Stomach (tissue), 9 donors: Measurements from ENCODE around the gene LGALS9. TPM values are rescaled to one million over a fixed set of nuclear protein-coding genes. Genes with fewer than 3 reads are reported as not detected.

ENCODE experiments used
- DNase-seq, 2 donors: peaks; one replicate each; pipeline versions ENCODE4 v3.0.0 to v3.0.0-alpha.2; 2013 to 2019
- H3K27ac ChIP-seq, 5 donors: fragments of 200-600 bp in 4 of 5; sonication (generic) in 4 of 5; one replicate each; pipeline ENCODE4 v1.5.1; 2013 to 2019; ENCODE audit warnings: mild to moderate bottlenecking in 1 of 5, moderate library complexity in 1 of 5
- H3K27me3 ChIP-seq, 3 donors: fragments of 200-600 bp; sonication (generic); one replicate each; pipeline ENCODE4 v1.5.1; 2017 to 2019; ENCODE audit warnings: mixed run types in 1 of 3
- H3K36me3 ChIP-seq, 4 donors: fragments of 200-600 bp; sonication (generic); 1 replicate in 3 of 4; 2 replicates in 1 of 4; pipeline ENCODE4 v1.5.1; 2016 to 2019
- H3K4me1 ChIP-seq, 4 donors: fragments of 200-600 bp; sonication (generic); one replicate each; pipeline ENCODE4 v1.5.1; 2016 to 2019
- H3K4me3 ChIP-seq, 4 donors: fragments of 200-600 bp; sonication (generic) in 3 of 4; one replicate each; pipeline ENCODE4 v1.5.1; 2016 to 2019; ENCODE audit warnings: mild to moderate bottlenecking in 1 of 4
- H3K9me3 ChIP-seq, 4 donors: fragments of 200-600 bp; sonication (generic); one replicate each; pipeline ENCODE4 v1.5.1; 2016 to 2019
- CTCF ChIP-seq, 7 experiments: fragments of 450-650 bp in 4 of 7; fragments of 200-600 bp in 3 of 7; sonication (generic) in 3 of 7; IDR thresholded peaks; one replicate each; pipeline ENCODE4 v1.5.1; 2016 to 2019; ENCODE audit warnings: antibody characterized with exemption in 7 of 7, control low read depth in 2 of 7, mild to moderate bottlenecking in 1 of 7
- EP300 ChIP-seq: sonication (generic); formaldehyde crosslinking; IDR thresholded peaks from one replicate; pipeline ENCODE4 v1.6.1; 2017; ENCODE audit warnings: antibody characterized with exemption
- POLR2A ChIP-seq, 4 donors: fragments of 450-650 bp; IDR thresholded peaks; one replicate each; pipeline ENCODE4 v1.6.1; 2016; ENCODE audit warnings: antibody characterized with exemption in 4 of 4, control low read depth in 2 of 4, mild to moderate bottlenecking in 1 of 4, moderate library complexity in 1 of 4
- POLR2AphosphoS5 ChIP-seq, 3 donors: sonication (generic); formaldehyde crosslinking; IDR thresholded peaks; one replicate each; pipeline ENCODE4 v1.6.1; 2016; ENCODE audit warnings: antibody characterized with exemption in 3 of 3
- WGBS, 5 donors: extraction: QIAGEN DNeasy Blood & Tissue Kit in 3 of 5; methylation state at CpG; one replicate each; pipeline versions ENCODE4 v1.1.5 to v1.1.7; 2013 to 2018; 5-methylcytosine and 5-hydroxymethylcytosine counted together
- intact Hi-C: fragments of 100-400 bp; cut with DNase I; formaldehyde crosslinking; loops from one replicate; pipeline ENCODE4 v1.15.1; 2023; ENCODE audit warnings: low total_unique reads
- polyA plus RNA-seq, 3 donors: library from polyadenylated mRNA; stranded (reverse); fragments of 200-250 nt; gene quantifications; one replicate each; pipeline ENCODE4 v1.2.3, GENCODE V29; 2013
- total RNA-seq, 5 donors: library from RNA; depleted of rRNA; stranded (reverse); fragments of >200 nt; gene quantifications; one replicate each; pipeline versions ENCODE4 v1.1.0 to v1.2.3, GENCODE V29; 2014 to 2016
- donor health status: healthy with polysubstance abuse.
- donor health status: Bipolar disorder and iron deficiency.
- donor health status: healthy.

LGALS9 gene
- total and polyA plus RNA-seq, 8 donors: 54.0 to 341 (median 97.7) TPM

GRCh38 chr17:27586203-27586721, 44.7 kb upstream of the LGALS9 start:
- 70 to 87% (median 84%) methylated on average over 7 to 8 of the region's 8 CpGs for WGBS, 5 donors
- no peak overlapping the region for H3K27ac ChIP-seq
- no peak overlapping the region for H3K4me3 ChIP-seq
- H3K9me3 ChIP-seq: no peaks in the 10 kb centered on the region
- intact Hi-C loops: loop anchor here (10.0 kb wide), 1 partner anchor 101 kb away; no protein-coding TSS in a partner anchor
- peaks cover 0 to 4% (median 0%) of the 10 kb centered on the region in 4 donors for H3K4me1 ChIP-seq
- no peak for DNase-seq
- H3K27me3 ChIP-seq: no peaks in the 10 kb centered on the region
- TF ChIP-seq POLR2A (IDR thresholded peaks at IDR 0.05) (no peak), CTCF (IDR thresholded peaks at IDR 0.05) (no peak), EP300 (no peak), POLR2AphosphoS5 (IDR thresholded peaks at IDR 0.05) (no peak)
- H3K36me3 ChIP-seq: peaks cover 8 to 66% (median 53%) of the 10 kb centered on the region in 4 donors

- Histone ChIP-seq H3K27ac (no peak overlapping the region), H3K4me3 (no peak overlapping the region), H3K9me3 (no peaks in the 10 kb centered on the region), H3K4me1 (no peaks in the 10 kb centered on the region), H3K36me3 (peaks cover 11 to 79% (median 65%) of the 10 kb centered on the region in 4 donors), H3K27me3 (no peaks in the 10 kb centered on the region)
- intact Hi-C loops: loop anchor here (10.0 kb wide), 1 partner anchor 104 kb away; no protein-coding TSS in a partner anchor
- WGBS, 5 donors: 91 to 98% (median 93%) methylated on average over 13 to 15 of the region's 15 CpGs
- no peak for DNase-seq
- TF ChIP-seq POLR2AphosphoS5 (IDR thresholded peaks at IDR 0.05) (no peak), POLR2A (IDR thresholded peaks at IDR 0.05) (no peak), CTCF (IDR thresholded peaks at IDR 0.05) (no peak), EP300 (no peak)
Observed at GRCh38 chr17:27588354-27588753, 42.6 kb upstream of the LGALS9 start.

- peaks cover 0 to under 1% (median 0%) of the 10 kb centered on the region in 4 donors for H3K4me1 ChIP-seq
- H3K27me3 ChIP-seq: no peaks in the 10 kb centered on the region
- no peaks in the 10 kb centered on the region for H3K9me3 ChIP-seq
- H3K4me3 ChIP-seq: no peak overlapping the region
- H3K36me3 ChIP-seq: peaks cover 5 to 90% (median 78%) of the 10 kb centered on the region in 4 donors
- WGBS, 5 donors: 98 to 99% (median 98%) methylated on average over 3 of the region's 3 CpGs
- no peak for TF ChIP-seq CTCF (IDR thresholded peaks at IDR 0.05)
- no peak for TF ChIP-seq POLR2AphosphoS5 (IDR thresholded peaks at IDR 0.05)
- TF ChIP-seq POLR2A (IDR thresholded peaks at IDR 0.05): no peak
- TF ChIP-seq EP300: no peak
- H3K27ac ChIP-seq: no peak overlapping the region
- no peak for DNase-seq
- intact Hi-C loops: no loop called here
Observed at GRCh38 chr17:27590864-27591263, 40.1 kb upstream of the LGALS9 start.

GRCh38 chr17:27591986-27592385, 39.0 kb upstream of the LGALS9 start:
- peaks cover 4 to 86% (median 73%) of the 10 kb centered on the region in 4 donors for H3K36me3 ChIP-seq
- TF ChIP-seq EP300 (no peak), POLR2A (IDR thresholded peaks at IDR 0.05) (no peak), CTCF (IDR thresholded peaks at IDR 0.05) (no peak)
- no peaks in the 10 kb centered on the region for H3K27me3 ChIP-seq
- H3K4me1 ChIP-seq: peaks cover 0 to 12% (median 2%) of the 10 kb centered on the region in 4 donors
- no peak for DNase-seq
- no peaks in the 10 kb centered on the region for H3K9me3 ChIP-seq
- no peak overlapping the region for H3K4me3 ChIP-seq
- 91 to 94% (median 92%) methylated on average over 3 of the region's 3 CpGs for WGBS, 5 donors
- intact Hi-C loops: no loop called here
- H3K27ac ChIP-seq: no peak overlapping the region
